ENCODE measurements around the gene HIVEP3. TPM values are rescaled to one million over a fixed set of nuclear protein-coding genes. Genes with fewer than 3 reads are reported as not detected.

HIVEP3 gene
- total RNA-seq, 1 donor from 2014 or later: 8.9 TPM

DNA sequence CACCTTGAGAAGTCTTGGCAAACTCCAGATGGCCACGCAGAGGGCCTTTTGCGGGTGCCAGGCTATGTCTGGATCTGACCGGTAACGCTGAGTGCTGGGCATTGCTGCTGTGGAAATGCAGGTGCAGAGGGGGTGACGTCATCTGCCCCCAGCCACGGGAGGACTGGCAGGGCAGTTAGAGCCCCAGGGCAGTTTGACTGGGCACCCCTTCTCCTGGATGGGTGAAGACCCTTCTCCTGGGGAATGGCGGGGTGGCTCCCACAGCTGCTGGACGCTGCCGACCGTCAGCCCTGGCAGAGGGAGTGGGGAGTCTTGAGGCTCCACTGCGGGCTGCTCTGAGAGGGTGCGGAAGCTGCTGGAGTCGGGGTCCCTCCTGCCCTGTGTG is 421.7 kb downstream of the HIVEP3 start:
- TF ChIP-seq EZH2 (IDR thresholded peaks at IDR 0.05; ENCODE audit: insufficient read depth, low read length) (no peak), CTCF (IDR thresholded peaks at IDR 0.05; ENCODE audit: insufficient read depth, low read depth, low read length) (no peak)
- Histone ChIP-seq H3K4me3 (ENCODE audit: insufficient read depth, low read depth, low read length) (no peak overlapping the region), H3K9me3 (ENCODE audit: insufficient read depth, low read depth, low read length) (no peaks in the 10 kb centered on the region), H3K9ac (ENCODE audit: low read length) (peak overlapping the region; percentile 80), H3K36me3 (ENCODE audit: insufficient read depth, low read length) (no peaks in the 10 kb centered on the region), H3K27ac (ENCODE audit: low read depth, low read length) (peak overlapping the region; percentile 75), H3K27me3 (ENCODE audit: insufficient read depth, low read length) (no peaks in the 10 kb centered on the region), H3K4me1 (ENCODE audit: insufficient read depth, low read length) (peaks cover 60% of the 10 kb centered on the region), H3K4me2 (ENCODE audit: low read length) (peak overlapping the region; percentile 76), H4K20me1 (ENCODE audit: insufficient read depth, low read length) (no peaks in the 10 kb centered on the region), H2AFZ (ENCODE audit: low read depth, low read length) (no peak overlapping the region), H3K79me2 (ENCODE audit: insufficient read depth, low read length) (no peaks in the 10 kb centered on the region)
- Mint-ChIP-seq H3K9me3 (ENCODE audit: unreplicated experiment) (peaks cover 2% of the 10 kb centered on the region), H3K4me1 (ENCODE audit: low read depth, unreplicated experiment) (peaks cover 26% of the 10 kb centered on the region), H3K27ac (ENCODE audit: unreplicated experiment) (peak overlapping the region; percentile 78), H3K27me3 (ENCODE audit: low read depth, unreplicated experiment) (peaks cover 7% of the 10 kb centered on the region), H3K4me3 (ENCODE audit: unreplicated experiment) (no peak overlapping the region), H3K36me3 (ENCODE audit: low read depth, unreplicated experiment) (no peaks in the 10 kb centered on the region)
- FAIRE-seq: no peak
- no peak for DNase-seq (ENCODE audit: low read depth)

- Histone ChIP-seq H3K27ac (ENCODE audit: low read depth, low read length) (peak overlapping the region; percentile 75), H3K79me2 (ENCODE audit: insufficient read depth, low read length) (no peaks in the 10 kb centered on the region), H3K4me3 (ENCODE audit: insufficient read depth, low read depth, low read length) (peak overlapping the region; percentile 9), H3K36me3 (ENCODE audit: insufficient read depth, low read length) (no peaks in the 10 kb centered on the region), H3K4me2 (ENCODE audit: low read length) (peak overlapping the region; percentile 76), H4K20me1 (ENCODE audit: insufficient read depth, low read length) (no peaks in the 10 kb centered on the region), H2AFZ (ENCODE audit: low read depth, low read length) (peak overlapping the region; percentile 59), H3K27me3 (ENCODE audit: insufficient read depth, low read length) (no peaks in the 10 kb centered on the region), H3K4me1 (ENCODE audit: insufficient read depth, low read length) (peaks cover 60% of the 10 kb centered on the region), H3K9me3 (ENCODE audit: insufficient read depth, low read depth, low read length) (no peaks in the 10 kb centered on the region), H3K9ac (ENCODE audit: low read length) (peak overlapping the region; percentile 80)
- H3K27me3 Mint-ChIP-seq (ENCODE audit: low read depth, unreplicated experiment): peaks cover 7% of the 10 kb centered on the region
- no peak overlapping the region for H3K4me3 Mint-ChIP-seq (ENCODE audit: unreplicated experiment)
- FAIRE-seq: no peak
- H3K27ac Mint-ChIP-seq (ENCODE audit: unreplicated experiment): no peak overlapping the region
- H3K4me1 Mint-ChIP-seq (ENCODE audit: low read depth, unreplicated experiment): peaks cover 26% of the 10 kb centered on the region
- TF ChIP-seq EZH2 (IDR thresholded peaks at IDR 0.05; ENCODE audit: insufficient read depth, low read length) (no peak), CTCF (IDR thresholded peaks at IDR 0.05; ENCODE audit: insufficient read depth, low read depth, low read length) (no peak)
- H3K9me3 Mint-ChIP-seq (ENCODE audit: unreplicated experiment): peaks cover 2% of the 10 kb centered on the region
- no peaks in the 10 kb centered on the region for H3K36me3 Mint-ChIP-seq (ENCODE audit: low read depth, unreplicated experiment)
- DNase-seq (ENCODE audit: low read depth): peak; percentile 72
These were observed 422.4 kb downstream of the HIVEP3 start for GRCh38 chr1:41496080-41497055.

Data from astrocyte (in vitro differentiated cells and primary cell).